Hepatic stellate cell (primary cell): ENCODE data around the gene AMOTL1.
"Not testable (repeated sequence)": the region's sequence is repeated elsewhere in the genome, so short reads cannot be mapped to it uniquely, and the experiment has no call there.

Source experiments
- DNase-seq: peaks from one replicate; pipeline ENCODE4 v3.0.0; 2011; ENCODE audit warnings: low spot score

Gene AMOTL1

DNA sequence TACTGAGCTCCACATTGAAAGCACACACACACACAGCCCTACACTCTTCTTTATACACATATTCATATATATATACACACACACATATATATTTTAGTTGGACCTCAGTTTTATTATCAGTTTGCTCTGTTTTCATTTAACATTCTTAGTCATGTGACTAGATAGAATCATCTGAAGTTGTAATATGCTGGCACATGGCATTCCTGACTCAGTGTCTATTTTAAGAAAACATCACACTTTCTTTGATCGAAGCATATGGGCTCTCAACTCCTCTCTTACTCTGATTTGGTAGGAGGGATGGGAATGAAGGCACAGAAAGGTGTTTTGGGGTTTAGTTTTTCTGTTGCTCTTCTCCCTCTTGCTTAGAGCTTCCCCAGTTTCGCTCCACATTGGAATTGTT, 24.8 kb downstream of the AMOTL1 start:
- DNase-seq, result no peak

DNA sequence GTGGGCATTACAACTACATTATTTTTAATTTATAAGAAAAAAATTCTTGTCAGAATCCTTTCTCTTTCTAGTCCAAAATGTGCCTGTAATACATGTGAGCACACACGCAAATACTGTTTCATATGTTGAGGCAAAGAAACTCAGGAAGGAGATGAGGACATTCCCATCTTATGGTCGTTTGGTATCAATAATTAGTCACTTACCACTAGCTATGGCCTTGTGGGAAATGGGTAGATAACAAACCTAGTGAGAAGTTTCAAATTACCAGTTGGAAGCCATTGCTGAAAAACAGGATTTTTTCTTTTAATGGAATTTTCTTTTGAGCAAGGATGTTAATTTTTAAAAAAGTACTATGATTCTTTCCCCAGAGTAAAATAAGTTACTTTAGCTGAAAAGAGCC, 25.7 kb downstream of the AMOTL1 start:
- DNase-seq, result no peak

DNA sequence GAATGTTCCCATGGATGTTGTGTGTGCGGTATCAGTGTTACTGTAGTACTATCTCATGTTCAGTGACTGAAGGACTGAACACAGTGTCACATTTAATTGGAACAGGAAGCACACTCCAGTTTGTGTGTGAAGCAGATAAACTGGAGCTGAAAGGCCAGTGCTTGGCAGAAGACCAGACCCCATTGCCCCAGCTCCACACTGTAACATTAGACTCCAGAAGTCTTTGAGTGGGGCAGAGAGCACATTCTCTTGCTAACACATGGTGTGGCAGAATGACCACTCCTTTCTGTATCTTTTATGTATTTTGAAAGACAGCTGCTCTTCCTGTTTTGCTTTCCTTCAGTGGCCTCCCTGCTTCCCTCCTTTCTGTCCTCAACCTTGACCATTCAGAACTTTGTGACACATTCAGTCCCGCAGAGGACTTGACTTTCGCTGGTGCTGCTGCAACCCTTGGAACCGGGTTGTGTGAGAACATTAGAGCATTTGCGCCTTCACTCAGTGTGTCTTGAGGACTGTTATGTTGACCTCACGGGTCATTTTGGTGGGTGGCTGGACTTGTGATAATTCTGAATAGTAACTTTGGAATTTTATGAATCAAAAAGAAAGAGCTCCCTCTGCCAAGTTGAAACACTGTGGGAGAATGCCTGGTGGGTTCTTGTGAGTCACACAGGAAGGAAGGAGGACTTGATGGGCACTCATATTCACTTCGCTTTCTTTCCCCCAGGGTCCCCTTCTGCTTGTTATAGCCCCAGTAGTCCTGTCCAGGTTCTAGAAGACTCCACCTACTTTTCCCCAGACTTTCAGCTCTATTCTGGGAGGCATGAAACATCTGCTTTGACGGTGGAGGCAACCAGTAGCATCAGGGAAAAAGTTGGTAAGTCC, 26.4 kb downstream of the AMOTL1 start:
- DNase-seq, result peak; percentile 86

DNA sequence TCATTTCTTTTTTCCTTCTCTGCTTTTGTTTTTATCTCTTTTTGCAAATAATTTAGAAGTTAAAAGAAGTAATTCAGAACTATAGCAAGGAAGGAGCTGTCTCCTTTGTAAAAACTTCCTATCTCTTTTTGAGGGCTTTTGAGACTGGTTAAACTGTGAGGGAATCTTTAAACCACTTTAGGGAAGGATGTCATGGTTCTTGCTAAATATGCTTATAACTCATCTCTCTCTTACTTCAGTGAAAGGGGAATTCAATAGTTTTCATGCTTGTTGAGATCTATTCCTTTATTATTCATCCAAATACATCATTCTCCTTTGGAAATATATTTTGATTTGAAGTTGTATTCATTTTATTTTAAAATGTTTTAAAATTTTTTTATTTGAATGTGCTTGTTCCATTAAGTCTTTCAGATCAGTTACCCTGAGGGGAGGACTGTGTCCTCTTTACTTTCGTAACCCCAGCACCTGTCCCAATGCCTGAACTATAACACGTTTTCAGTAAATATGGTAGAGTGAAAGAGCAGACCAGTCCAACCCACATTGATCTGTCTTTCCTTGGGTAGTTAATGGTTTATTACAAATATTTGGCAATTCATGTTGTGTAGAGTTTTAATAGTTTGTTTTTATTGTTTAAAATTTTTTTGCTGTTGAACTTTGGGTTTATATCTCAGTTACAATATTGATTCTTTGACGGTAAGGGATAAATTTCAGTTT, 27.5 kb downstream of the AMOTL1 start:
- no peak for DNase-seq

DNA sequence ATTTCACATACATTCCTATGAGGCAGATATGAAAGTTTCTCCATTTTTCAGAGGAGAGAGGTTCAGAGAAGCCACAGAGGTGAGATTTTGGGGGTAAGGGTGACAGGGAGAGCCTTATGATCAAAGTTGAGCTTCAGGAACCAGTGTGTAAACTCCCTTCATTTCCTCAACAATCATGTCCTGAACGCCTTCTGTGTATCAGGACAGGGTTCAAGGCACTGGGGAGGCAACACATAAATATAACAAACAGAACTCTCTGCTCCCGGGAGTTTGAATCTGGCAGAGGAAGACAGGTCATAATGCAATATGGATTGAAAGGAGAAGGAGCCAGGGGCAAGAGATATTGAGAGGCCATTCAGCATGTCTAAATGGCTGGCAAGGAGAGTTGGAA, 28.0 kb downstream of the AMOTL1 start:
- DNase-seq, result no peak

DNA sequence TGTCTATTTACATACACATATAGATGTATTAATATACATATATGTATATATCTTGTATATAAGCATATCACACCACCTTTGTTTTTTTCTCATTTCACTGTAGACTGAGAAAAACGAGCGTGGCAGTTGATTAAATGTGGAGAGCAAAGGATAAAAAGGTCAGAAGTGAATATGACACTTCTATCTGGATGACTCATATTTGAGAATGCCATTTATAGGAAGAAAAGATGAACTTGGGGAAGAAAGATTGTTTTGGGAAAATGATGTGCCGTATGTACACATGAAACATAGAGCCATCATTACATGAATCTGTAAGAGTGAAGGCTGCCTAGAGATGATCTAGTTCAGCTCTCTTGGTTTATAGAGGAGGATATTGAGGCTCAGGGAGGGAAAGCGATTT, 28.7 kb downstream of the AMOTL1 start:
- DNase-seq, result no peak

DNA sequence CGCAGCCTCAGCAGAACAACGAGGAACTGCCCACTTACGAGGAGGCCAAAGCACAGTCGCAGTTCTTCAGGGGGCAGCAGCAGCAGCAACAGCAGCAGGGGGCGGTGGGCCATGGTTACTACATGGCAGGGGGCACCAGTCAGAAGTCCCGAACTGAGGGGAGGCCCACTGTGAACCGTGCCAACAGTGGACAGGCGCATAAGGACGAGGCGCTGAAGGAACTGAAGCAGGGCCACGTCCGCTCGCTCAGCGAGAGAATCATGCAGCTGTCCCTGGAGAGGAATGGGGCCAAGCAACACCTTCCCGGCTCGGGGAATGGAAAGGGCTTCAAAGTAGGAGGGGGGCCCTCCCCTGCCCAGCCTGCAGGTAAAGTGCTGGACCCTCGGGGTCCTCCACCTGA, 31.6 kb downstream of the AMOTL1 start:
- DNase-seq, result no peak

DNA sequence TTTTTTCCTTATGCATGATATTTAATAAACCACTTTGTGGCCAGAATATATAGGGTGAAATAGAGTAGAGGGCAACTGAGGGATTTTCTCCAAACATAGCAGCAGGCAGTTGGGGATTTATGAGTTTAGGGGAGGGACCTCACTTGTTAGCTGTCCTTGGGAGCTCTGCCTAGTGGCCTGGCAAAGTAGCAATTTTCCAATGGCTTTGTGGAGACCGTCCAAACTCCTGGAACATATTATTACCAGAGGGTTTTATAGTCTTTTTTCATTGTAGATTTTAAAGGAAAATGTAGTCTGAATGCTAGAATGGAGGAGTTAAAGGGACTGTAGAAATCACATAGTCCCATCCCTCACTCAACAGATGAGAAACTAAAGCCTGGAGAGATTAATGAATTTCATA, 32.3 kb downstream of the AMOTL1 start:
- DNase-seq, result no peak

DNA sequence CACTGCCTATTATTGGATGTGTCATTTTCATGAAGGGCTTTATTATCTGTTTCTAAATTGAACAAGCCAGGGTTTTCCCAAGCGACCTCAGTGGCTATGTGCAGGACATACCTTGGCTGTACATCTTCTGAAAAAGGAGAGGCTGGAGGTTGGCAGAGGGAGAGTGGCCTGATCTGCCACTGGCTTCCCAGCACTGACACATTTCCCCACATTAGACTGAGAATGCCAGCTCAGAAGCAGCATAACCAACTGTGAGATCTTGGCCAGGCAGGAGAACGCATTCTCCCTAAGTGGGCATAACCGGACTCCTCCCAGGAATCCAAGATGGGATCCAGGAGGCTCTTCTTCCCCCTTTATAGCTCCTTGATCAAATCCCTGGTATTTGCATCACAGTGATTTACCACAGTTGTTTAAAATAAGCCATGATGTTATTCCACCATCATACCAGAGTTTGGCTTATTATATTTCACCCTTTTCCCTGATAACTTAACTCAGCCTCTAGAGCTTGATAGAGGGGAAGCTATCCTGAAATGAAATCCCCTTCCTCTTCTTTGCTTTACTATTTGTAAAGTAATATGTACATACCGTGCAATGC, 33.8 kb downstream of the AMOTL1 start:
- DNase-seq, result no peak

DNA sequence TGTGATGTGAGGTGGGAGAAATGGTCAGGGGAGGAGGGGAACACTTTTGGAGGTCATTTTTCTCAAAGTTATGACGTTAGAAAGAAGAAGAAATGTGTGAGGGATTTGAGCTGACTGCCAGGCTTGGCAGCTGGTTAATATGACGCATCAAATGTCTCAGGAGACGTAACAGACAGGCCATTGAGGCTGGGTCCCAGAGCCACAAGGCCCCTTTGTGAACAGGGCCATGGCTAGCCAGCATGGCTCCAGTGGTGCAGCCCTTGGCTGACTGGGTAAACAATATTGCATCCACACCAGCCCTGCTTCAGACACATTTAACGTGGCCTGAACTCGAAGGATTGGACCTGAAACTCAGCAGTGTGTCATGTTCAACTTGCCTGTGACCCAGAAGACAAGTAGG, 34.3 kb downstream of the AMOTL1 start:
- DNase-seq, result no peak

DNA sequence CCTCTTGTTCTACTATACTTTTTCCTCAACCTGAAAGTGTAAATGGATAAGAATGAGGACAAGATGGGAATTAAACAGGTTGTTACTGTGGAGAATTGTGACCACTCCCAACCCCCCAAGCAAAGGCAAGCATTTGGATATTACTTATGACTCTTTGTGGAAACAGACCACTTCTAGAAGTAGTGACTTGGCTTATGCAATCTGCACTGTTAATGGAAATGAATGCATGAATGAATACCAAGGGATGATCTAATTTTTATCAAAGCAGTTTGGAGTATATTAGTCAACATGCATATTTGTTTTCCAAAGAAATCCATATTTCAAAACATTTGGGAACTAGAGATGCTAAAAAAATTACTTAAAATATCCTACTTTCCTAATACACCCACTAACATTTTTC, 35.3 kb downstream of the AMOTL1 start:
- peak; percentile 42 for DNase-seq

DNA sequence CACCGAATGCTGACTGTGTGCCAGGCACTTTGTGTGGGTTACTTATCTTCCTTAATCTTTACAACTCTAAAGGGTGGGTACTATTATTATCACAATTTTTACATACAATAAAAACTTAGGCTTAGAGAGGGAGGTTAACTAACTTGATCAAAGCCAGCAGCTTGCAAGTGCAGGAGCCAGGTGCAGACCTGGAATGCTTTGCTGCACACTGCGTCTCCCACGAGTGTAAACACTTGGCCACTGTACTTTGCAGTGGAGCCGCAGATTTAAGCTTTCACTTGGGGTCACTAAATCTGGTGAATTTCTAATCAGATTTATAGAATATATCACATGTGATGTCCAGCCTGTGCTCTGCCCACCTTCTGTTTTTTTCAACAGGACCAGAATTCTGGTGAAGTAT, 36.7 kb downstream of the AMOTL1 start:
- no peak for DNase-seq

DNA sequence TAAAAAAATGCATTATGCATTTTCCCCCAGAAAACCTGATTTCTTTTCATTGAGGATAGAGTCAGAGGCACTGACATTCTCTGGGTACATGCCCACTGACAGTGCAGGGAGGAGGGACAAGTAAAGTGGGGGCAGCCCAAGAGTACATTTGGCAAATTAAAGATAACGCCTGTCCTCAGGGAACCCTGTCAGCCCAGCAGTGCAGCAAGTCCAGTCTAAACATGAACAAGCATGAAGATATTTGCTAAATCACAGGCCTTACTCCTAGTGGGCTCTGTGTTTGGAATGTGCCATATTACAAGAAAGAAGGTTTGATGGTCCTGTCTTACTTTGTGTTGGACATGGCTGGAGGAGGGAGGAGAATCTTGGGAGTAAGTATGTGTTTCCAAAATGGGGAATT, 37.9 kb downstream of the AMOTL1 start:
- DNase-seq, result no peak

DNA sequence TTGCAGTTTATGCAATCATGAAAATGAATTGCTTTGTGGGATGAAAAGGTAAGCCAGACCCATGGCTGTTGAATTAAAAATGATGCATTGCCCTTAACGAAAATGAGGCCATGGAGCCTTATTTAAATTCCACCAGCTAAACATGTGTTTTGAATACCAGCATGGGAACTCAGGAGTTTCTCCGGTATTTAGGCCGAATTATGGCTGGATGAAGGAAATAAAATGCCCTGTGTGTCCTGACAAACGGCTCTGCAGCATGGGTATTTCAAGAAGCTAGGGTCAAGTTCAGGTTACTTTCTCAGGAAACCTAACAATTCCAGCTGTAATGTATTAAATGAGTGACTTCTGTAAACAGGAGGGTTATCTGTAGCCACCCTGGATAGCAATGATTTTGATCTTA, 38.3 kb downstream of the AMOTL1 start:
- no peak for DNase-seq

DNA sequence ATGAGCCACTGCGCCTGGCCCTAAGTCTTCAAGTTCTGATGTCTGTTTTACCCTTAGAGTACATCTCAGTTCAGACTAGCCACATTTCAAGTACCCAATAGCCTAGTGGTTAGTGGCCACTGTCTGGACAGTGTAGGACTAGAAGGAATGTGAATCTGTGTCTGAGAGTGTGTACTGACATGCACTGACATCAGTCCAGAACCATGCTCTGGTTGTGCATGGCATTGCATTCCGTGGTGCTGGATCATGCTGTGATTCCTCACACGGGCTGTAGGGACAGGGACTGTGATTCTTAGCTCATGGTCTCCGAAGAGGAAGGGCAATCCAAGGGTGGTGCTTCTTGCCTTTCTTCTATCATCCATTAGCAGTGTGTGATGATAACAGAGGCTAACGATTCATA, 41.1 kb downstream of the AMOTL1 start:
- DNase-seq, result peak; percentile 57

DNA sequence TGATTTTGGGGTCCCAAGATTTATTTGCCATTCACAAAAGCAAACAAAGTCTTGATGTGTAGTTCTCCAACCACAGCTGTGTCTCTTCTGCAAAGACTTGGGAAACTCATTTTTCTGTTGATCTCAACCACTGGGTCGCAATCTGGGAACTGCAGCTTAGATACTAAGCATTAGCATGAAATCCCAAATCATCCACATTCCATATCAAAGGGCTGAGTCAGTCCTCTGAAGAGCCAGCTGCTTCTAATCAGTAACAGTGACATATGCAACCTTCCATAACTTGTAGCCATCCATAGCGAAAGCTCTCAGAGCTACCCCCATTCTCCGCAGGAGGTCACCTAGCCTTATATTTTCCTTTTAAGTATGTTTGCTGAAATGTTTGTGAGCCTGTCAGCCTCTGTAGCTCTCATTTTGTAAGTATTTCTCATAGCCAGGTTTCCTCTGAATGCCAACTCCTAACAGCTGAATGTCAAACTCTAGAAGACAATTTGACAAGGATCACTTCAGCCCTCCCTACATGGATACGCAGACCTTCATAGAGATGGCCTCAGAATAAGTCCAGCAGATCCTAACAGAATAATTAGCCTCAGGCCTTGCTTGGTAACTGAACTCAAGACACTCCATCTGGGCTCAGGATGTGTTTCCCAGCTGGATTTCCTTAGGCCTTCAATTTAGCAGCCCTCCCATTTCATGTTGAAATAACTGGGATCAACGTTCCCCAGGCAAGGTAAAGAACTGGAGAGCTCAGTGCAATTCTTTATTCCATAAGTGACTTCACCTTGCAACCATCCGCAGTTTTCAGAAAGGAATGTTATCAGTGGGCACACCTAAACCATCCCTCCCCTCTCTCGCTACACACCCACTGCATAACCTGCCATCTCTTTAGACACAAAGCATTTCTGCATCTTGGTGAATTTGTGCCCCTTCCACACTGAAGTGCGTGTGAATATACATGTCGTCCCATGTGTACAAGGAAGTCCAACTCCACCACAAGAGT, 44.9 kb downstream of the AMOTL1 start:
- not testable (repeated sequence) for DNase-seq

DNA sequence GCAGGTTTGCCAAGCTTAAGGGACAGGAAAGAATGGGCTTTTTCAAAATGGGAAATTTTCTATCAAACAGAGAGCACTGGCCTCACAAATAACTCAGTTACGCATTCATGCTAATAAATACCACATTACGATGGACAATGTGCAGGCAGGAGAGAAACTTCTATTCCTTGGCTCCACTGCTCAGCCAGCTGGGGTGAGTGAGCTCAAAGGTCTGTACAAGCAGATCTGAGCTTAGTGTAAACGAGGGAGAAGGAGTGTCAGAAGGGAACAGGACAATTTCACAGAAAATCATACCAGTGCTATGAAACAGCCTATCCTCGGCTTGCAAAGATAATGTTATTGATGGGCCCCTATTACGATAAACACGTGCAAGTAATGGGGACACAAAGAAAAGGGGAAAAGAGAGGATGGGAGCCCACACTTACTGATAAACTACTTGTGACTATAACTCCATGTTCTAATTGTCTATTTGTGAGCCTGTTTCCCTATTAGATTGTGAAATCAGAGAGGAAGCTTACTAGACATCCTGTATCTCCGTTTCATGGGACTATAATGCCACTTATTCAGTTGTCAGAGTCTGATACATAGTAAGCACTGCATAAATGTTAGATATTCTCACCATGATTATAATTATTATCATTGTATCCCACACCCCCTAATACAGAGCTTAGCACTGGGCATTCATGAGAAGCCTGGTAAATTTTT, 46.3 kb downstream of the AMOTL1 start:
- DNase-seq, result no peak

DNA sequence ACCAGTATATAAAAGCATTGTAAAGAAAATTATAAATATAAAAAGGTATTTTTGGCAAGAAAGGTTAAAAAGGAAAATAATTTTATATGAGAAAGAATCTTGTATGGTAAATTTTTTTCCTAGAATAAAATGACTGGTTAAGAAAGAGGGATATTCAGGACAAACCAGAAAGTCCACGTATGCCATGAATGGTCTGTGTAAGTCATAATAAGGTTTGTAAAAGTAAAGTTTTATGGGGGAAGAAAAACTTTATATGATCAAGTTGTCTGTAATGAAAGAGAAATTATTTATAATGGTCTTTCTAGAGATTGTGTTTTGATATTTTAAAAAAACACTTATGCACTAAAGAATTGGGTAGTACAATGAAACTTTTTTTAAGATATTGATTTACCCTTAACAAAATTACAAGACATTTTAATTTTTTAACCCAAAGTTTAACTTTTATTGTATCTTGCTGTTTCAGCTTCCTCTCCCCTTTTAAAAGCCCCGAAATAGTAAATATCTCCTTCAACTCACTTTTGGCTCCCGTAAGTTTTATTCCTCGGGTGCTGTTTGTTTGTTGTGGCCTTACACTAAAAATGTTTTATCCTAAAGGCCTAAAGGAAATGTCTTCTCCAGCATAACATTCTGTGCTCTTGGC, 47.7 kb downstream of the AMOTL1 start:
- DNase-seq, result no peak

DNA sequence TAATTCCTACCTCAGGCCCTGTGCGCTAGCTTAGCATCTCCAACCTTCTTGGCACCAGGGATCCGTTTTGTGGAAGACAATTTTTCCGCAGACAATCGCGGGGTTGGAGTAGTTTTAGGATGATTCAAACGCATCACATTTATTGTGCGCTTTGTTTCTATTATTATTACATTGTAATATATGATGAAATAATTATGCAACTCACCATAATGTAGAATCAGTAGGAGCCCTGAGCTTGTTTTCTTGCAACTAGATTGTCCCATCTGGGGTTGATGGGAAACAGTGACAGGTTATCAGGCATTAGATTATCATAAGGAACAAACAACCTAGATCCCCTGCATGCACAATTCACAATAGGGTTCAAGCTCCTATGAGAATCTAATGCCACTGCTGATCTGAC, 52.3 kb downstream of the AMOTL1 start:
- DNase-seq, result no peak

DNA sequence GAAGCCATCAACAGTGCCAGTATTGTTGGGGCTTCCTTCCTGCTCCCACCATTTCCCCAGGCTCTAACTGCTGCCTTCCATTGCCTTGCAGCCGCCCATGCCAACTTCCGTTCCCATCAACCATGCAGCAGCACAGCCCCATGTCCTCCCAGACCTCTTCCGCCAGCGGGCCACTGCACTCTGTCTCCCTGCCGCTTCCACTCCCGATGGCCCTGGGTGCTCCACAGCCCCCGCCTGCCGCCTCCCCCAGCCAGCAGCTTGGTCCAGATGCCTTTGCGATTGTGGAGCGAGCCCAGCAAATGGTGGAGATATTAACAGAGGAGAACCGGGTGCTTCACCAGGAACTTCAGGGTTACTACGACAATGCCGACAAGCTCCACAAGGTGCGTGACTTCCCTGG, 53.3 kb downstream of the AMOTL1 start:
- no peak for DNase-seq

DNA sequence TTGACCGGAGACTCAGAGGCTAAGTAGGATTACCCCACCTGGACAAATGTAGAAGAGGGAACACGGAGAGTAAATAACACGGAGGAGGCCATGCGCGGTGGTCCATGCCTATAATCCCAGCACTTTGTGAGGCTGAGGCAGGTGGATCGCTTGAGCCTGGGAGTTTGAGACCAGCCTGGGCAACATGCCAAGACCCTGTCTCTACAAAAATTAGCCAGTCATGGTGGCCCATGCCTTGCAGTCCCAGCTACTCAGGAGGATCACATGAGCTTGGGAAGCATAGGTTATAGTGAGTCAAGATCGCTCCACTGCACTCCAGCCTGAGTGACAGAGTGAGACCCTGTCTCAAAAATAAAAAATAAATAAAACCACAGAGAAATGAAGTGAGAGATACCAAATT, 53.9 kb downstream of the AMOTL1 start:
- DNase-seq, result no peak
